SU-DHL-6 (cell line): ENCODE results near the gene CCDC68.

Experiments
- H2AFZ ChIP-seq: fragments of 200-600 bp; sonication (generic); 2 replicates; pipeline ENCODE4 v1.6.1; 2014; ENCODE audit warnings: low read depth, mild to moderate bottlenecking, moderate library complexity, mixed read lengths, antibody characterized with exemption, low read length; ENCODE audit not compliant: severe bottlenecking
- H3F3A ChIP-seq: fragments of 200-600 bp; shearing (Covaris generic); 2 replicates; pipeline ENCODE4 v1.6.0; 2016; ENCODE audit warnings: antibody characterized with exemption, mild to moderate bottlenecking; ENCODE audit not compliant: insufficient read depth
- H3K27ac ChIP-seq: fragments of 200-600 bp; sonication (generic); 2 replicates; pipeline ENCODE4 v1.5.1; 2016; ENCODE audit warnings: low read depth, mild to moderate bottlenecking, low read length, moderate library complexity, mixed read lengths
- H3K27me3 ChIP-seq: fragments of 200-600 bp; sonication (generic), shearing (Covaris generic); 2 replicates; pipeline ENCODE4 v1.6.0; 2014; ENCODE audit warnings: mild to moderate bottlenecking, low read length
- H3K36me3 ChIP-seq: fragments of 200-600 bp; sonication (generic); 2 replicates; pipeline ENCODE4 v1.6.1; 2014; ENCODE audit warnings: mild to moderate bottlenecking, low read length, mixed read lengths
- H3K4me2 ChIP-seq: fragments of 300-600, 200-600 bp; shearing (Covaris generic), sonication (generic); 2 replicates; pipeline ENCODE4 v1.6.0; 2014; ENCODE audit warnings: low read length, low read depth, mild to moderate bottlenecking; ENCODE audit not compliant: poor library complexity, severe bottlenecking
- H3K4me3 ChIP-seq: fragments of 200-600 bp; sonication (generic); 2 replicates; pipeline ENCODE4 v1.5.1; 2014; ENCODE audit warnings: antibody characterized with exemption, low read length, mild to moderate bottlenecking, mixed read lengths; ENCODE audit not compliant: insufficient read depth, poor library complexity, severe bottlenecking
- H3K79me2 ChIP-seq: fragments of 200-600 bp; sonication (generic); 2 replicates; pipeline ENCODE4 v1.6.1; 2014; ENCODE audit warnings: mild to moderate bottlenecking, low read length, moderate library complexity; ENCODE audit not compliant: insufficient read depth
- H3K9ac ChIP-seq: fragments of 200-600 bp; sonication (generic); 2 replicates; pipeline ENCODE4 v1.7.0; 2014; ENCODE audit warnings: mild to moderate bottlenecking, low read length
- H3K9me2 ChIP-seq: fragments of 200-600 bp; sonication (generic); replicated peaks from 2 replicates; pipeline ENCODE4 v1.6.1; 2014; ENCODE audit warnings: low read length; ENCODE audit not compliant: insufficient read depth
- H3K9me3 ChIP-seq: fragments of 200-600 bp; sonication (generic); 2 replicates; pipeline ENCODE4 v1.6.1; 2014; ENCODE audit warnings: low read length, mixed read lengths; ENCODE audit not compliant: insufficient read depth
- H4K20me1 ChIP-seq: fragments of 200-600 bp; sonication (generic); 2 replicates; pipeline ENCODE4 v1.6.1; 2014; ENCODE audit warnings: low read depth, mild to moderate bottlenecking, antibody characterized with exemption, low read length, moderate library complexity, mixed read lengths
- CTCF ChIP-seq: fragments of 200-600 bp; sonication (generic); IDR thresholded peaks from one replicate; pipeline ENCODE4 v1.5.1; 2017; ENCODE audit warnings: antibody characterized with exemption, mild to moderate bottlenecking, low read length, moderate library complexity; ENCODE audit not compliant: insufficient read depth, poor library complexity, severe bottlenecking
- EZH2phosphoT487 ChIP-seq: fragments of 200-600 bp; sonication (generic), shearing (Covaris generic); conservative IDR thresholded peaks from 2 replicates; pipeline ENCODE4 v1.6.1; 2018; ENCODE audit warnings: mild to moderate bottlenecking, antibody characterized with exemption, low read length, moderate library complexity, mixed read lengths

Gene CCDC68

GRCh38 chr18:54878659-54879358 lies 80.5 kb downstream of the CCDC68 start:
- Histone ChIP-seq H3K4me3 (no peak overlapping the region), H2AFZ (no peak overlapping the region), H3K27ac (no peak overlapping the region), H3K36me3 (no peaks in the 10 kb centered on the region), H3K9me2 (no peaks in the 10 kb centered on the region), H3K9ac (no peak overlapping the region), H3K9me3 (no peaks in the 10 kb centered on the region), H3K79me2 (no peaks in the 10 kb centered on the region), H4K20me1 (no peaks in the 10 kb centered on the region), H3K4me2 (no peak overlapping the region), H3F3A (no peaks in the 10 kb centered on the region), H3K27me3 (no peaks in the 10 kb centered on the region)
- TF ChIP-seq EZH2phosphoT487, result no peak

DNA sequence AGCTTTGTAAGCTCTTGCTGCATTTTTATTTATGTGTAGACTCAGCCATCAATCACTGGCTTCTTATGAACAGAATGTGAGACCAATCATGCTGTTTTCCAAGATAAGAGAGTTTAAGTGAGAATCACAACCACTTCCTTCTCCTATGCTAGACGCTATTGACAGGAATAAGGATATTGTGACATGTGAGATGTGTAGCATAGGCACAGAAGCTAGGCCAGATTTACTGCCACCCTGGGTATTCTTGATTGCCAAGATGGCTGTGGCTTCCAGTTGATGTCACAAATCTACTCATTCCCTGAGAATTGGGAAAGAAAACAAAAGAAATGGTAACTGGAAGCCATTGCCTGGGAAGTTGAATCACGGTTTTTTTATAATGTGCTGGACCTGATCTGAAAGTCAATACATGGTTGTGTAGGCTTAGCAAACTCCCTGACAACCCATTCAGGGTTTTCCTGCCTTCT lies 81.1 kb downstream of the CCDC68 start:
- no peaks in the 10 kb centered on the region for H3F3A ChIP-seq
- H2AFZ ChIP-seq, result no peak overlapping the region
- no peak overlapping the region for H3K4me3 ChIP-seq
- H3K9ac ChIP-seq, result no peak overlapping the region
- H3K4me2 ChIP-seq, result no peak overlapping the region
- H3K79me2 ChIP-seq, result no peaks in the 10 kb centered on the region
- no peaks in the 10 kb centered on the region for H4K20me1 ChIP-seq
- H3K36me3 ChIP-seq, result no peaks in the 10 kb centered on the region
- H3K9me2 ChIP-seq, result no peaks in the 10 kb centered on the region
- no peaks in the 10 kb centered on the region for H3K9me3 ChIP-seq
- H3K27ac ChIP-seq, result no peak overlapping the region
- TF ChIP-seq EZH2phosphoT487 (no peak), CTCF (no peak)
- H3K27me3 ChIP-seq, result no peaks in the 10 kb centered on the region

DNA sequence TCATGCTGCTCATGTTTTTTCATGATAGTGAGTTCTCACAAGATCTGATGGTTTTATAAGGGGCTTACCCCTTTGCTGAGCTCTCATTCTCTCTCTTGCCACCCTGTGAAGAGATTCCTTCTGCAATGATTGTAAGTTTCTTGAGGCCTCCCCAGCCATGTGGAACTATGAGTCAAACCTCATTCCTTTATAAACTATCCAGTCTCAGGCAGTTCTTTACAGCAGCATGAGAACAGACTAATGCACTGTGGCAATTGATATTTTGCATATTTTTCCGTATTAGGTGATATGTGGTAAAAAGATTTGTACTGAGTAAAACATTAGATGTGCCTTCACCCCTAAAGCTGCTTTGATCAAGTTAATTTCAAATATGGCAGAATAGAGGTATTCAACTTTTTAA lies 82.2 kb downstream of the CCDC68 start:
- Histone ChIP-seq H3K4me3 (no peak overlapping the region), H3K79me2 (no peaks in the 10 kb centered on the region), H3K27ac (no peak overlapping the region), H2AFZ (no peak overlapping the region), H3K27me3 (no peaks in the 10 kb centered on the region), H3K4me2 (no peak overlapping the region), H3F3A (no peaks in the 10 kb centered on the region), H3K9me2 (no peaks in the 10 kb centered on the region), H3K36me3 (no peaks in the 10 kb centered on the region), H3K9ac (no peak overlapping the region), H3K9me3 (no peaks in the 10 kb centered on the region), H4K20me1 (no peaks in the 10 kb centered on the region)
- TF ChIP-seq CTCF (no peak), EZH2phosphoT487 (no peak)

DNA sequence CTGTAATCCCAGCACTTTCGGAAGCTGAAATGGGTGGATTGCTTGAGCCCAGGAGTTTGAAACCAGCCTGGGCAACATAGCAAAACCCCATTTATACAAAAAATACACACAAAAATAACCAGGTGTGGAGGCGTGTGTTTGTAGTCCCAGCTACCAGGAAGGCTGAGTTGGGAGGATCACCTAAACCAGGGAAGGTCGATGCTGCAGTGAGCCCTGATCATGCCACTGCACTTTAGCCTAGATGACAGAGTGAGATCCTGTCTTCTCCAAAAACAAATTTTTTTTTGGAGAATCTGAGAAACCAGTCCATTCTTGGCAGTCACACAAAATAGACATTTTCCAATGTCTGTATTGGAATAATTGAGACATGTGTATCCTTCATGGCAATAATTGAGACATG lies 84.2 kb downstream of the CCDC68 start:
- Histone ChIP-seq H3K27me3 (no peaks in the 10 kb centered on the region), H3F3A (no peaks in the 10 kb centered on the region), H3K27ac (no peak overlapping the region), H4K20me1 (no peaks in the 10 kb centered on the region), H3K9ac (no peak overlapping the region), H3K79me2 (no peaks in the 10 kb centered on the region), H2AFZ (no peak overlapping the region), H3K9me3 (no peaks in the 10 kb centered on the region), H3K4me2 (no peak overlapping the region), H3K36me3 (no peaks in the 10 kb centered on the region), H3K9me2 (no peaks in the 10 kb centered on the region), H3K4me3 (no peak overlapping the region)
- no peak for TF ChIP-seq EZH2phosphoT487
- TF ChIP-seq CTCF, result no peak
